Measurements from ENCODE around the gene DLG4.
"Not testable (repeated sequence)": the region's sequence is repeated elsewhere in the genome, so short reads cannot be mapped to it uniquely, and the experiment has no call there.

The DLG4 gene

DNA sequence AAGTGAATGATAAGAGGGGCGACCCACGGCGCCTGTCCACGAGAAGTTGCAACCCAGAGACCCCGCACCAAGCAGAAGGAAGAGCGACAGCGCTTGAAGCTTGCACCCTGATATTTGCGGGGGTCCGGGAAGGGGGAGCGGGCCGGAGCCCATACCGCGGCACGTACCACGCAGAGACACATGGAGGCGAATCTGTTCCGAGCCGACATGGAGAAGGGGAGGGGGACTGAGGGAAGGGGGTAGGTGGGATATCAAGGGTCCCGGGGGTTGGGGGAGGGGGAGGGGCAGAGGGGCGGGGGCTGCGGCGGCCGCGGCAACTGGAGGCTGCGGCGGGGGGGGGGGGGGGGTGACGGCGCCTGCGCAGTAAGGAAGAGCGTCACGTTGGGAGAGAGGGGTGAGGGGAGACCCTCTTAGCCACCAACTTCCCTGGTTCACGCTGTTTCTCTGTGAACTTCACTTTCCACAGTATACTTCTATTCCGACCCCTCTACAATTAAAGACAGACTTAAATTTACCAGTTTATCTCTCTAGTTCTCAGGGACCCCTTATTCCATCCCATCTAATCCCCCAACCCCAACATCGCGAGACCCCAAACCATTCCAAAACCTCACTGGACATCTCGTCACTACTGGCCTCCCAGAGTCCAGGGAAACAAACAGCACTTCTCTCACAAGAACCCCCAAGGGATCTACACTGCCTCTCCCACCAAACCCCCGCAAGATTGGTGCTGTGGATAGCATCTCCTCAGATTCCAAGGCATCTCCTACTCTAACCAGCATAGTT, 8.0 kb downstream of the DLG4 start:
- DNase-seq = no peak

DNA sequence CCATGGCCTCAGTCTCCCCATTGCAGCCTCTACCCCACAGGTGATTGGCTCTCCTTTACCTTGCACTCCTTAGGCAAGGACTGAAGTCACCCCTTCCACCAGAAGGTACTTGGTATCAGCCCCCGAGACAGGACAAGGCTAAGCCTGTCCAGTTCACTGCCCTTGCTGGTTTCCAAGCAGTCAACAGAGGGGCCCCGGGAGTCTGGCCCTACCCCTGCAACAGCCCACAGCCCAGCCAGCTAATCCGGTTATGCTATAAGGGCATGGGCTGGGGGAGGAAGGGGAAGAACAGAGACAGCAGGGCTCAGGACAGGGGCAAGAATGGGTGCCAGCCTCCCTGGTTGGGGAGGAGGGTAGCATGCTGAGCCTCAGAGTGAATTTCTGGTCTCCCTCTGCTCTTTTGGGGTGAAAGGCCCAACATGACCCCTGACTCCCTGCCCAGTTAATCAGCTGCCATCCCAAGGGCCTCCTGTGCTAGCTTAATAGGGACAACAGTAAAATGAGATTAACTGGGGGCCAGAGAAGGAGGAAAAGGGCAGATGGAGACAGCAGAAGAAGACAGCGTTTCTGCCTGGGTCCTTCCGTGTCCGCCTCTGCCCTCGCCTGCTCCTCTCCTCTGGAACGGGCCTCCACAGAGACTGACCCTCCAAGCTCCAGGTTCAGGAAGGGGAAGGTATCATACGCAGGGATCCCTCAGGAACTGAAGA, 10.7 kb downstream of the DLG4 start:
- no peak for DNase-seq

DNA sequence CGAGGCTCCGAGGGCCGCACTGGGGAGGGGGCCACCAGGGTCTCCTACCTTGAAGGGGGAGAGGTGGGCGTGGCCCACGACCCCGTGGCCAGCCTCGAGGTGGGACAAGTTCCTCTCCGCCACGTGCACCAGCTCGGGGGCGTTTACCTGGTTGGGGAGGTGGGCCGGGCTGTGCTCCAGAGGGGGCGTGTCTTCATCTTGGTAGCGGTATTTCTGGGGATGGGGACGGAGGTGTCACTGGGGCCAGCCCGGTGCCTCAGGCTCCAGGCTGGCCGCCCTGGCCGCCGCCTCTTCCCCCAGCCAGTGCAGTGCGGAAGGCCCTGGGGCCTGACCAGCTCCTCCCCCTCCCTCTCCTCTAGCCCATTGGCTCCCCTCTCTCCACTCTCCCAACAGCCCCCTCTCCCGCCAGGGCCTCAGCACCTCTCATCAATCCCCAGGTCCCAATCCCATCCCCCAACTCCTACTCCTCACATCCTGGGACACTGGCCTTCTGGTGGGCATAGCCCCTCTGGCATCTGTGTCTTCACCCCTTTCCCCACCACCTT, 11.5 kb downstream of the DLG4 start:
- DNase-seq = peak; percentile 58

DNA sequence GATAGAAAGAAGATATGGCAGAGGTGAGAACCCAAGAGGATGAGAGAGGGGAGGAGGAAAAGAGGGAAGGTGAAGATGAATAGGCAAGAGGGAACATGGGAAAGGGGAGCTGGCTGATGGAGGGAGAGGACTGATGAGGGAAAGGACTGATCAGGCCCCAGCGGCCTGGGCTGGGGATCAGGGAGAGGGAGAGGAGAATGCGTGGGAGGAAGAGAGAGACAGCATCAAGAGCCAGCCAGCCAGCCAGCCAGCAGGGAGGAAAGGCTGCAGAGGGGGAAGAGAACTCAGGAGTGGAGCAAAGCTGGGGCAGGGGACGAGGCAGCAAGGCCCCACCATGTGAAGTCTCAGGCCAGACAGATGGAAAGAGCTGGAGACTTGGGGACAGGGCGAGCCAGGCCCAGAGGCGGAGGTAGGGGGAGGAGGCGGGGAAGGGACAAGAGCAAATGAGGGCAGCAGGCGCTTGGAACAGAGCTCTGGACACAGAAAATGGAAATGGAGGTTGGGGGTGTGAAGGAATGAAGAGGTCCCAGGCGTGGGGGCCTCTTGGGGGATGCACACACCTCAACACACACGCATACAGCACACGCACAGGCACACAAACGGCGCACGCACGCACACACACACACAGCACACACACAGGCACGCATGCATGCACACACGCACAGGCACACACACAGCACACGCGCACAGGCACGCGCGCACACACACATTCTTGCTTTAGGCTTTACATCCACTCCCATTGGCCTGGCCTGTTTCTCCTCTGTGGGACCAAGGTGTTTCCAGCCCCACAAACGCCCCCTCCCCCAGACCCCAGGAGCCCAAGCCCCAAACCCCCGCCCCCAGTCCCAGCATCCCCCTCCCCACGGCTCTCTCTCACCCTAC, 12.3 kb downstream of the DLG4 start:
- DNase-seq = no peak

DNA sequence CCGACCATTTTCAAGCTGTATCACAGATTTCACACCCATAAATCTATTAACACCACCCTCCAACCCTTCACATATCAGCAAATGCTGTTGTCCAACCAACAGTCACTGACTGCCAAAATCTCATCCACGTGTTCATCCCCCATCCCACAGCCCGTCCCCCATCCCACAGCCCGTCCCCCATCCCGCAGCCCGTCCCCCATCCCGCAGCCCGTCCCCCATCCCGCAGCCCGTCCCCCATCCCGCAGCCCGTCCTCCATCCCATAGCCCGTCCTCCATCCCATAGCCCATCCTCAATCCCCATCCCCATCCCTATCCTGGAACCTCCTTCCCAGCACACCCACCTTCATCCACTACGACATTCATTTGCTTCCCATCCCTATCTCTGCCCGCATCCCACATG, 14.1 kb downstream of the DLG4 start:
- no peak for DNase-seq

DNA sequence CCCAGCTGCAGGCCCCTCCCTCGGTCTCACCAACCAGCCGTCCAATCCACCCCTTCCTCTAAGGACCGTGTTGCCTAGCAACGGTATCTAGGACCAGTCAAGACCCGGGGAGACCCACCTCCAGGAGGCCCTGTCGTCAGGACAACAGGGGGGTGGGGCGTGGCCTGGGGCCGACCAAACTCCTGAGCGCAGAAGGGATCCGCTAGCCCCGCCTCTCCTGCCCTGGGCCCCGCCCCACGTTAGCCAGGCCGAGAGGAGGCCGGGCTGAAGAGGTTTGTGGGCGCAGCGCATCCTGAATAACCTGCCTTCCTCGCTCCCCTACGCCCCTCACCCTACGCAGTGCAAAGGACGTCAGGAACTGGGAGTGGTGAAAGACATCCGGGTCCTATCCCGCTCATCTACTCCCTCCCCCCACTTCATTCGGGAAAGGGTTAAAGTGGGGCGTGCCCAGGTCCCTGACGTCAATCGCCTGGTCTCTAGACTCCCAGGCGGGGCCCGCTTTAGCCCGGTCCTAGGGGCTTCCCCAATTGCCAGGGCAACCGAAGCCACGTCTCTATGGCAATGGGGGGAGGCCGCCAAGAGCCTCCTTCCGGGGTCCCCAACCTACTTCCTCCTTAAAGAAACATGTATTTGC, 14.7 kb downstream of the DLG4 start:
- DNase-seq = peak; percentile 97

DNA sequence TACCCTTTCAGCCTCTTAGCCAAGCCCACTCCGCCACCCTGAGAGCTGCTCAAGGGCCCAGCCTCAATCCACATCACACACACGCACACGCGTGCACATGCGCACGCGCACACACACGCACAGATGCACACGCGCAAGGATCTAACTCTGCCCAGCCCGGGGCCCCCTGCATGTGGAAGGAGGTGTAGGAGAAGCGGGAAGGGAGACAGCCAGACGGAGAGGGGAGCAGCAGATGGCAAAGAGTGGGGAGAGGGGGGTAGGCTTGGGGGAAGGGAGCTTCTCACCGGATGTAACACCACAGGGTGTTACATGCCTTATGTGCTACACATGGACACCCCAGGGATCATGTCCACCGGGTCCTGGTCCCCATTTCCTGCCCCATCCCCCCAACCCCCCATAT, 15.3 kb downstream of the DLG4 start:
- DNase-seq = peak; percentile 62

DNA sequence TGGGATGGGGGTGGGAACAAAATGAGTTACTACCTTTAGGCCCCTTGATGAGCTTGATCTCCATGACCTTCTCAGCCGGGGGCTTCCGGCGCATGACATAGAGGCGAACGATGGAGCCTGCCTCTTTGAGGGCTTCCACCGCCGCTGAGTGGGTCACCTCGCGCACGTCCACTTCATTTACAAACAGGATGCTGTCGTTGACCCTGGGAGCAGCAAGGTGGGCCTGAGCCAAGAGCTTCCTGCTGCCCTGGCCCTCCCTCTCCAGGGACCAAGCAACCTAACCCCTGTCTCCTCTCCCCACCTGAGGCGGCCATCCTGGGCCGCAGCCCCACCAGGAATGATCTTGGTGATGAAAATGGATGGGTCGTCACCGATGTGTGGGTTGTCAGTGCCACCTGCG, 16.2 kb downstream of the DLG4 start:
- DNase-seq = no peak

DNA sequence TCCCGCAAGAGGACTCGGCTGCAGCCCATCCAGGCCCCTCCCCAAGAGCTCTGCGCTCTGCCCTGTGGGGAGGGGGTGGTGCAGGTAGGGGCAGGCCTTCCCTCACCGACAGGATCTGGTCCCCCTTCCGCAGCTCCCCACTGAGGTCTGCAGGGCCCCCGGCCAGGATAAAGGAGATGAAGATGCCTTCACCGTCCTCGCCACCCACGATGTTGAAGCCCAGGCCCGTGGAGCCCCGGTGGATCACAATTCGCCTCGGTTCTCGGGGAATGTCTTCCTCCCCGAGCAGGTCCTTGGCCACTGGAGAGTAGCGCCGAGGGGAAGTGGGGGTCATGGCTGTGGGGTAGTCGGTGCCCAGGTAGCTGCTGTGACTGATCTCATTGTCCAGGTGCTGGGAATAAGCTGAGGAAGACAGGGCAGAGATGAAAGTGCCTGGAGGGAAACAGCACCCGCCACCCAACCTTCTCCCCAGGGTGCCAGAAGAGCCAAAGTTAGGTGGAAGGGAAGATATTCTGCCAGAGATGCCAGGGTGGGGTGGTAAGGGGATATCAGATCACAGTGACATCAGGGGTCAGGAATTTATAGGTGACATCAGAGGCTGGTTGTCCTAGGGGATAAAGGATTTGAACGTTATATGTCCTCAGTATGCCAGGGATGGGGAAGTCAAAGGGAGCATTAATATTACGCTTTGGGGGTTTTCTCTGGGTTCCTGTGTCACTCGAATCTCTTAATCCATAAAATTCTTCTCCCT, 22.8 kb downstream of the DLG4 start:
- no peak for DNase-seq

DNA sequence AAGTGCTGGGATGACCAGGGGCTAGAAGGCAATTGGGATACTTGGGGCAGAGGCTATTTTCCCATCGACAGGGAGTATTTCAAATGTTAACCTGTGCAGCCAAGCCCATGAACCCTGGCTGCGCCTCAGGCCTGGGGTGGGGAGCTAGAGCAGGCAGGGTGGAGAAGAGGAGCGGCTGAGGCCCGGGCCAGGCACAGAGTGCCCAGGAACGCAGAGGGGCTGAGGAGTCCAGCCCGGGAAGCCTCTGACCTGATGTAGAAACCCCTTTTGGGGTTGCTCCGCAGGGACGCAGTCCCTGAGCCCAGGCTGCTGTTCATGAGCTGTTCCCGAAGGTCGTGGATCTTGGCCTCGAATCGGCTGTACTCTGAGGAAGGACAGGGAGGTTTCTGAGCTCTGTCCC, 23.7 kb downstream of the DLG4 start:
- DNase-seq = no peak

DNA sequence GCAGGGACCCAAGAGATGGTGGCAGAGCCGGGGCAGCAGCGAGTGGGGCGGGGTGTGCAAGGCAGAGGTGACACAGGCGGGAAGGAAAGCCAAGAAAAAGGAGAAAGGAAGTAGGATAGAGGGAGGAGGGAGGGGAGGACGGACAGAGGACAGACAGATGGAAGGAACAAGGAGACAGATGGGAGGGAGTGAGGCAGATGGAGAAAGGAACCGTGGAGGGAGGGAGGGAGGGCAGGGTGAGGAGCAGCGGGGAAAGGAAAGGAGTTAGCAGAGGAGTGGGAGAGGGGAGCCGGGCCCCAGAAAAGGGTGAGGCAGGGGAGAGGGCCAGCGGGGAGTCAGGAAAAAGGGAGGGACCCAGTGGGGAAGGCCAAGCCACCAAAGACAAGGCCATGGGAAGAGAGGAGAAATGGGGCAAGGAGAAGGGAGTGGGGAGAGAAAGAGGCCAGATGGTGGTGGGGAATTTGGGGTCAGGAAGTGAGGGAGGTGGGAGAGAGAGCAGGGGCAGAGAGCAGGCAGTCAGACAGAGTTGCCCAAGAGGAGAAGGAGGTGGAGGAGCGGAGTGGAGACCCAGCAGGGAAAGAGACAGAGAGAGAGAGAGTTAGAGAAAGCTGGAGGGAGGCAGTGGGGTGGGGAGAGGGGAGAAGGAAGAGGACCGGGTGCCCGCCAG, 27.2 kb downstream of the DLG4 start:
- peak; percentile 59 for DNase-seq

DNA sequence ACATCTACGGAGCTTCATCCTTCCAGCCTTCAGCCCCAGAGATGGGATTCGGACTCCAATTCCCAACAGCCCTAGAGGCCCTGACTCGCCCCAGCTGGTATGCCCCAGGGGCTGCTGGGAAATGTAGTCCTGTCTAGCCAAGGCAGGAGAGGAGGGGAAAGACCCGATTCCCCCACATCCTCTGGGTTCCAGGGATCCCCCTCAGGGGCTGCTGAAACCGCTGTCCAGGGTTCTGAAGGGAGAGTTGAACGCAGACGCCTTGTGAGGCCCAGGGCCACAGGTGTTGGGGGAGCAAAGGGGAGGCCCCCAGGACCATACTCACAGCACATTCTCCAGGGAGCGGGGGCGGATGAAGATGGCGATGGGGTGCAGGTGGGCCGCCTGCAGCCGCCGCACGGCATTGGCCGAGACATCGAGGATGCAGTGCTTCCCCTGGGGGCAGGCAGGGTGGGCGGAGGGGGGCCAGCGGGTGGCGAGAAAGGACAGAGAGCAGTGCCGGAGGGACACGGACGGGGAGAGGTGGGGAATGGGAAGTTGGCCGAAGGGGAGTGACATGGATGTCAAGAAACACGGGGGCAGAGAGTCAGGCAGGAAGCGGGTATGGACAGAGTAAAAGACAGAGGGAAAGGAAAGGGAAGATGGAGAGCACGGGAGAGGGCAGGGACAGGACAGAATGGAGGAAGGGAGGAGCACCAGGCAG, 27.9 kb downstream of the DLG4 start:
- DNase-seq = peak; percentile 82

DNA sequence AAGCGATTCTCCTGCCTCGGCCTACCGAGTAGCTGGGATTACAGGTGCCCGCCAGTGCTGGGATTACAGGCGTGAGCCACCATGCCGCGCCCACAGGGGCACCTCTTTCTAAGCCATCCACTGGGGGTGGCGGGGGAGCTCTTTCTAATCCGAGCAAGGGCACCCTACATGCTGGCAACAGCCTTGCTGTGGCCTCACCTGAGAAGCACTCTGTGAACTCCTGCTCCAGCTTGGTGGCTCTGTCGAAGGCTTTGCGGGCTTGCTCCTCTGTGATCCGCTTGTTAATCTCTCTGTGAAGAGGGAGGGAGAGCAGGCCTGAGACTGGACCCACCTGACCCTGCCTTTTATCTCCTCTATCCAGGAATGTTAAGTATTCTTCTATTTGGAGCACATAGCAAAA, 28.6 kb downstream of the DLG4 start:
- no peak for DNase-seq

DNA sequence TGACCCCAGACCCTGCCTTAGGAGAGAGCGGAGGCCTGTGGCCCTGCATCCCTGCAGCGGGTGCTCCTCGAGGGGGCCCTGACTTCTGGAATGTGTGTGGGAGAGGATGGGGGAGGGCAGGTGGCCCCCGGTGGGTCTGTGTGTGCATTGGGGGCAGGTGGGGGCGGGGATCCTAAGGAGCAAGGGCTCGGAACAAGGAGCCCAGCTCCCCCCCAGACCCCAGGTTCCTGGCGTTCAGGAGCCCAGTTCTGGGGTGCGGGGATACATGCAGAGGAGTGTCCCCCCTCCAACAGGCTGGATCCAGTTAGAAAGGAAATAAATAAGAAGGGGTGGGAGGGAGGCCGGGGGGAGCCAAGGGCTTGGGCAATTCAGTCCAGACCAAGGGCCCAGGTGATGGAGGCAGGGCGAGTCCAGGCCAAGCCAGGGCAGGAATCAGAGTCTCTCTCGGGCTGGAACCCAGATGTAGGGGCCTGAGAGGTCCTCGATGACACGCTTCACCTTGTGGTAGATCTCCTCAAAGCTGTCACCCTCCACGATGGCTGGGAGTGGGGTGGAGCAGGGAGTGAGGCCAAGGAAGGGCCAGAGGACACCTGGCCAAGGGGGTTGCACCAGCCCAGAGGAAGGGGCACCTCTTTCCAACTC, 29.2 kb downstream of the DLG4 start:
- DNase-seq = no peak

DNA sequence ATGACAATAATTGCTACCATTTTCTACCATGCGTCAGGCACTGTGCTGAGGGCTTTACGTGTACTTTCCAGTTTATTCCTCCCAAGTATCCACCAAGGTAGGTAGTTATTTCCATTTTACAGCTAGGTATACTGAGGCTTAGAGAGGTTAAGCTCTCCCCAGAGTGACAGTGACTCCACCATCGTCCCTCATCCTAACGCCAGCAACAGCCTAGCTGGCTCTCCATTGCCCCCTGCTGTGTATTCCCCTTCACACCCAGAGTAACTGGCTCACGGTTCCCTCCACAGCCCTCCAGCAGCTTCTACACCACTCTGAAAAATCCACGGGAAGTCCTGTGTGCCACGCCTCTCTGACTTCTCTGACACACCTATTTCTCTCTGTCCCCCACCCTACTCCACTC, 33.4 kb downstream of the DLG4 start:
- no peak for DNase-seq

DNA sequence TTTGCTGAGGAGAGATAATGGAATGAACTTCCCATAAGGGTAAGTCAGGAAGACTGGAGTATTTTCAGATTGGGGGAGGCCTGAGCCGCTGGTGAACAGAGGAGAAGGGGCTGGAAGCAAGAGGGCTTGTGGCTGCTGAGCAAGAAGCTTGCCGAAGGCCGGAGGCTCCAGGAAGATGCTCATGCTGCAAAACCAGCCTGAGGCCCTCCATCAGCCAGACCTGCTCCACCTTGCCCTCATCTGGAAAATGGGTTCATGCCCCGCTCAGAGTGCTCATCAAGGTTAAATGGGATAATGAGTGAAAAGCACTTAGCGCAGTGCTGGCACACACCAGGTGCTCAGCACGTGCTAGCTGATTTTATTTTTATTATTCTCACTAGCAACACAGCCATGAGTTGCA, 35.0 kb downstream of the DLG4 start:
- no peak for DNase-seq

DNA sequence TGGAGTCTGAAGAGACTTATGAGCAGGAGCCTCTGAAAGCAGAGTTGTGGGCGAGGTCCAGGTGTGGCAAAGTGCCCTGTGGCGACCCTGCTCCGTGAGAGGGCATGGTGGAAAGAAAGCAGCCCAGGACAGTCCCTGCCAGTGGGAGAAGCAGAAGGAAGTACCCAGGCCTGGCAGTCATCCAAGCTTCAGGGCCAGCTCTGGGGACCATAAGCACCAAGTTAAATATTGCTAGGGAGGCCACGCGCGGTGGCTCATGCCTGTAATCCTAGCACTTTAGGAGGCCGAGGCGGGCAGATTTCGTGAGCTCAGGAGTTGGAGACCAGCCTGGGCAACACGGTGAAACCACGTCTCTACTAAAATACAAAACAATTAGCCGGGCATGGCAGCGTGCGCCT, 35.5 kb downstream of the DLG4 start:
- no peak for DNase-seq

DNA sequence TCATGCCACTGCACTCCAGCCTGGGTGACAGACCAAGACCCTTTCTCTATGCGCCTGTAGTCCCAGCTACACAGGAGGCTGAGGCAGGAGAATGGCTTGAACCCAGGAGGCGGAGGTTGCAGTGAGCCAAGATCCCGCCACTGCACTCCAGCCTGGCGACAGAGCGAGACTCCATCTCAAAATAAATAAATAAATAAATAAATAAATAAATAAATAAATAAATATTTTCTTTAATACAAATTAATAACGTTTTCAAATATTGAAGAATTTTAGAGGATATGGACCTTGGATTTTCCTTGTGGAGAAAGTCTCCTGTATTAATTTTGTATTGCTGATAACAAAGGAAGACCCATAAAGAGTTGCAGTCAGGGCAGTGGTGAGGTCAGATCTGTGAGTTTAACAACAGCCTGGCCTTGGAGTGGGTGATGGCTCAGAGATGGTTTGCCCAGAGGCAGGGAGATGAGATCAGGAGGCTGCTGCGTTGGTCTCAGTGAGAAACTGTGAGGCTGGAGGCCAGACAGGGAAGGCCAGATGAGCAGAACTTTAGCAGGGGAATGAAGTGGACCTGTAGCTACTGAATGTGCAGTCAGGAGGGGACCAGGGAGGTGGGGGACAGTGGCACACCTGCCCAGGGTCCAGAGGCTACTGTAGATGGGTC, 36.1 kb downstream of the DLG4 start:
- DNase-seq = no peak

DNA sequence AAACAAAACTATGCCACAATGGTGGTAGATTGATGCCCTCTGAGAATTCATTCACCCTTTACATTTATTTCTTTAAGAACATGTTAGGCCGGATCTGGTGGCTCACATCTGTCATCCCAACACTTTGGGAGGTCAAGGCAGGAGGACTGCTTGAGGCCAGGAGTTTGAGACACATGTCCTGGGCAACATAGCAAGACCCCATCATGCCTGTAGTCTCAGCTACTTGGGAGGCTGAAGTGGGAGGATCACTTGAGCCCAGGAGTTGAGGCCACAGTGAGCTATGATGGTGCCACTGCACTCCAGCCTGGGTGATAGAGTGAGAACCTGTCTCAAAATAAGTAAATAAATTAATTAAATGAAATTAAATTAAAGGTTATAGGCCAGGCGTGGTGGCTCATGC, 37.5 kb downstream of the DLG4 start:
- not testable (repeated sequence) for DNase-seq

Data from retina (tissue), 1 donor.